Activated naive CD8-positive, alpha-beta T cell (primary cell): ENCODE measurements around the gene AGBL2.
"Not testable (repeated sequence)": the region's sequence is repeated elsewhere in the genome, so short reads cannot be mapped to it uniquely, and the experiment has no call there.

Experiments
- H3K27ac Mint-ChIP-seq: one replicate; pipeline ENCODE4 v1.8.0; 2021; ENCODE audit warnings: mixed read lengths
- H3K27me3 Mint-ChIP-seq: one replicate; pipeline ENCODE4 v1.8.0; 2021; ENCODE audit warnings: mixed read lengths
- H3K36me3 Mint-ChIP-seq: one replicate; pipeline ENCODE4 v1.8.0; 2021; ENCODE audit warnings: mixed read lengths
- H3K4me1 Mint-ChIP-seq: one replicate; pipeline ENCODE4 v1.8.0; 2021; ENCODE audit warnings: low read depth, mixed read lengths
- H3K4me3 Mint-ChIP-seq: one replicate; pipeline ENCODE4 v1.8.0; 2021; ENCODE audit warnings: mild to moderate bottlenecking, mixed read lengths
- H3K9me3 Mint-ChIP-seq: one replicate; pipeline ENCODE4 v1.8.0; 2021; ENCODE audit warnings: low read depth, mixed read lengths

The AGBL2 gene

GRCh38 chr11:47714554-47715081 is 551 bp downstream of the AGBL2 start:
- peaks cover 23% of the 10 kb centered on the region for H3K4me1 Mint-ChIP-seq
- H3K36me3 Mint-ChIP-seq: no peaks in the 10 kb centered on the region
- peak overlapping the region; percentile 92 for H3K4me3 Mint-ChIP-seq
- peak overlapping the region; percentile 92 for H3K27ac Mint-ChIP-seq
- no peaks in the 10 kb centered on the region for H3K27me3 Mint-ChIP-seq
- no peaks in the 10 kb centered on the region for H3K9me3 Mint-ChIP-seq

- Mint-ChIP-seq H3K4me3 (no peak overlapping the region), H3K27me3 (no peaks in the 10 kb centered on the region), H3K27ac (no peak overlapping the region), H3K36me3 (peaks cover 10% of the 10 kb centered on the region), H3K9me3 (no peaks in the 10 kb centered on the region), H3K4me1 (peaks cover 23% of the 10 kb centered on the region)
Measured at GRCh38 chr11:47711816-47712215, 3.4 kb downstream of the AGBL2 start.

GRCh38 chr11:47711225-47711624 is 3.9 kb downstream of the AGBL2 start:
- Mint-ChIP-seq H3K27me3 (no peaks in the 10 kb centered on the region), H3K27ac (no peak overlapping the region), H3K4me3 (no peak overlapping the region), H3K4me1 (peaks cover 23% of the 10 kb centered on the region), H3K36me3 (peaks cover 10% of the 10 kb centered on the region), H3K9me3 (no peaks in the 10 kb centered on the region)

GRCh38 chr11:47707275-47707786 is 7.8 kb downstream of the AGBL2 start:
- not testable (repeated sequence) for H3K4me1 Mint-ChIP-seq, H3K27ac Mint-ChIP-seq, H3K27me3 Mint-ChIP-seq, H3K4me3 Mint-ChIP-seq, H3K9me3 Mint-ChIP-seq
- peaks cover 10% of the 10 kb centered on the region for H3K36me3 Mint-ChIP-seq

GRCh38 chr11:47705721-47706120 is 9.4 kb downstream of the AGBL2 start:
- Mint-ChIP-seq H3K27me3 (no peaks in the 10 kb centered on the region), H3K36me3 (peaks cover 12% of the 10 kb centered on the region), H3K27ac (no peak overlapping the region), H3K4me3 (no peak overlapping the region), H3K4me1 (peaks cover 5% of the 10 kb centered on the region), H3K9me3 (no peaks in the 10 kb centered on the region)

GRCh38 chr11:47691979-47692378 is 23.2 kb downstream of the AGBL2 start:
- H3K4me1 Mint-ChIP-seq: peaks cover 10% of the 10 kb centered on the region
- peaks cover 4% of the 10 kb centered on the region for H3K36me3 Mint-ChIP-seq
- no peaks in the 10 kb centered on the region for H3K27me3 Mint-ChIP-seq
- no peak overlapping the region for H3K4me3 Mint-ChIP-seq
- H3K9me3 Mint-ChIP-seq: no peaks in the 10 kb centered on the region
- no peak overlapping the region for H3K27ac Mint-ChIP-seq

- Mint-ChIP-seq H3K4me1 (peaks cover 10% of the 10 kb centered on the region), H3K27ac (no peak overlapping the region), H3K9me3 (no peaks in the 10 kb centered on the region), H3K27me3 (no peaks in the 10 kb centered on the region), H3K4me3 (no peak overlapping the region), H3K36me3 (peaks cover 4% of the 10 kb centered on the region)
Measured at GRCh38 chr11:47689480-47689879, 25.7 kb downstream of the AGBL2 start.

- H3K4me3 Mint-ChIP-seq: no peak overlapping the region
- no peaks in the 10 kb centered on the region for H3K9me3 Mint-ChIP-seq
- peaks cover 10% of the 10 kb centered on the region for H3K4me1 Mint-ChIP-seq
- H3K36me3 Mint-ChIP-seq: peaks cover 4% of the 10 kb centered on the region
- H3K27me3 Mint-ChIP-seq: no peaks in the 10 kb centered on the region
- H3K27ac Mint-ChIP-seq: no peak overlapping the region
Measured at GRCh38 chr11:47688991-47689390, 26.2 kb downstream of the AGBL2 start.

- no peak overlapping the region for H3K4me3 Mint-ChIP-seq
- H3K4me1 Mint-ChIP-seq: peaks cover 9% of the 10 kb centered on the region
- H3K9me3 Mint-ChIP-seq: no peaks in the 10 kb centered on the region
- H3K27ac Mint-ChIP-seq: no peak overlapping the region
- peaks cover 4% of the 10 kb centered on the region for H3K36me3 Mint-ChIP-seq
- no peaks in the 10 kb centered on the region for H3K27me3 Mint-ChIP-seq
Measured at GRCh38 chr11:47688111-47688510, 27.1 kb downstream of the AGBL2 start.

GRCh38 chr11:47686704-47687103 is 28.5 kb downstream of the AGBL2 start:
- not testable (repeated sequence) for H3K4me3 Mint-ChIP-seq, H3K36me3 Mint-ChIP-seq, H3K27ac Mint-ChIP-seq, H3K9me3 Mint-ChIP-seq, H3K27me3 Mint-ChIP-seq, H3K4me1 Mint-ChIP-seq

- Mint-ChIP-seq H3K27me3 (no peaks in the 10 kb centered on the region), H3K9me3 (no peaks in the 10 kb centered on the region), H3K36me3 (peaks cover 4% of the 10 kb centered on the region), H3K27ac (no peak overlapping the region), H3K4me3 (no peak overlapping the region), H3K4me1 (no peaks in the 10 kb centered on the region)
Measured at GRCh38 chr11:47686151-47686550, 29.0 kb downstream of the AGBL2 start.

GRCh38 chr11:47675851-47676250 is 39.3 kb downstream of the AGBL2 start:
- Mint-ChIP-seq H3K9me3 (no peaks in the 10 kb centered on the region), H3K27me3 (no peaks in the 10 kb centered on the region), H3K4me1 (no peaks in the 10 kb centered on the region), H3K27ac (no peak overlapping the region), H3K36me3 (no peaks in the 10 kb centered on the region), H3K4me3 (no peak overlapping the region)

- no peaks in the 10 kb centered on the region for H3K36me3 Mint-ChIP-seq
- no peak overlapping the region for H3K27ac Mint-ChIP-seq
- no peaks in the 10 kb centered on the region for H3K27me3 Mint-ChIP-seq
- no peaks in the 10 kb centered on the region for H3K4me1 Mint-ChIP-seq
- H3K4me3 Mint-ChIP-seq: no peak overlapping the region
- no peaks in the 10 kb centered on the region for H3K9me3 Mint-ChIP-seq
Measured at GRCh38 chr11:47672283-47672730, 42.9 kb downstream of the AGBL2 start.

- no peaks in the 10 kb centered on the region for H3K36me3 Mint-ChIP-seq
- no peaks in the 10 kb centered on the region for H3K9me3 Mint-ChIP-seq
Measured at GRCh38 chr11:47669856-47670255, 45.3 kb downstream of the AGBL2 start.

GRCh38 chr11:47668665-47669064 is 46.5 kb downstream of the AGBL2 start:
- Mint-ChIP-seq H3K4me3 (no peak overlapping the region), H3K27ac (no peak overlapping the region), H3K36me3 (no peaks in the 10 kb centered on the region), H3K4me1 (no peaks in the 10 kb centered on the region), H3K27me3 (no peaks in the 10 kb centered on the region), H3K9me3 (no peaks in the 10 kb centered on the region)

More at GRCh38 chr11:47669856-47670255, 45.3 kb downstream of the AGBL2 start:
- no peaks in the 10 kb centered on the region for H3K27me3 Mint-ChIP-seq
- H3K27ac Mint-ChIP-seq: no peak overlapping the region
- no peak overlapping the region for H3K4me3 Mint-ChIP-seq
- no peaks in the 10 kb centered on the region for H3K4me1 Mint-ChIP-seq

- Mint-ChIP-seq H3K4me1 (peaks cover 6% of the 10 kb centered on the region), H3K27ac (no peak overlapping the region), H3K4me3 (no peak overlapping the region), H3K9me3 (no peaks in the 10 kb centered on the region), H3K36me3 (no peaks in the 10 kb centered on the region), H3K27me3 (no peaks in the 10 kb centered on the region)
Measured at GRCh38 chr11:47667555-47667954, 47.6 kb downstream of the AGBL2 start.
